GM18498 (cell line): ENCODE data around the gene ANO9.
"Not testable (repeated sequence)": the region's sequence is repeated elsewhere in the genome, so short reads cannot be mapped to it uniquely, and the experiment has no call there.

Source experiments
- ATAC-seq: cut with Tn5 transposase; IDR thresholded peaks from one replicate; pipeline ENCODE4 v1.9.1; 2021; ENCODE audit warnings: mild to moderate bottlenecking, moderate library complexity; ENCODE audit not compliant: unreplicated experiment

Gene ANO9

DNA sequence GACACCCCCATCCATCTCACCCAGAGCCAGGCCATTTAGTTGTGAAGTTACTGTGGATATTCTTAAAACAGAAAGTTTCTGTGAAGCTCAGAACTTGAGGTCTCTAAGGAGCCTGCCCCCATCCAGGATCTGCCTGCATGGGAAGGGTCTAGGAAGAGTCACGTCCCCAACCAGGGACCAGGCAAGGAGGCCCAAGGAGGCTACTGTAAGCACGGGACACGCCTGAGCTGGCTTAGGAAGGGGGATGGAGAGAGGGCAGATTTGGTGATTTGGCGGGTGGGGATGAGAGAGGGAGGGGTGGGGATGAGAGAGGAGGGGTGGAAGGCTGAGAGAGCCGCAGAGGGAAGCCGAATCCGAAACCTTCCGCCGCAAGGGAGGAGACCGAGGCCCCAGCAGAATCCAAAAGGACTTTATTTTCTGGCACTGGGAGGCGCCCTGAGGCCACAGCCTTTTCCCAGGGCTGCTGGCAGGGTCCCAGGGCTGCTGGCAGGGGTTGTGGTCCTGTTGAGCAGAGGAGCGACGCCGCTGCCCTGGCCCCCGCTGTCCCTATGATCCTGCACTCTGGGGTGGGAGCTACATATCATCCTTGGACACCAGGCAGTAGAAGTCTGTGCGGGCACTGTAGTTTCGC is 36.4 kb downstream of the ANO9 start:
- ATAC-seq, result no peak

- ATAC-seq, result no peak
Measured at GRCh38 chr11:404551-405264, 37.1 kb downstream of the ANO9 start.

- no peak for ATAC-seq
Measured at GRCh38 chr11:403761-404431, 37.9 kb downstream of the ANO9 start.

DNA sequence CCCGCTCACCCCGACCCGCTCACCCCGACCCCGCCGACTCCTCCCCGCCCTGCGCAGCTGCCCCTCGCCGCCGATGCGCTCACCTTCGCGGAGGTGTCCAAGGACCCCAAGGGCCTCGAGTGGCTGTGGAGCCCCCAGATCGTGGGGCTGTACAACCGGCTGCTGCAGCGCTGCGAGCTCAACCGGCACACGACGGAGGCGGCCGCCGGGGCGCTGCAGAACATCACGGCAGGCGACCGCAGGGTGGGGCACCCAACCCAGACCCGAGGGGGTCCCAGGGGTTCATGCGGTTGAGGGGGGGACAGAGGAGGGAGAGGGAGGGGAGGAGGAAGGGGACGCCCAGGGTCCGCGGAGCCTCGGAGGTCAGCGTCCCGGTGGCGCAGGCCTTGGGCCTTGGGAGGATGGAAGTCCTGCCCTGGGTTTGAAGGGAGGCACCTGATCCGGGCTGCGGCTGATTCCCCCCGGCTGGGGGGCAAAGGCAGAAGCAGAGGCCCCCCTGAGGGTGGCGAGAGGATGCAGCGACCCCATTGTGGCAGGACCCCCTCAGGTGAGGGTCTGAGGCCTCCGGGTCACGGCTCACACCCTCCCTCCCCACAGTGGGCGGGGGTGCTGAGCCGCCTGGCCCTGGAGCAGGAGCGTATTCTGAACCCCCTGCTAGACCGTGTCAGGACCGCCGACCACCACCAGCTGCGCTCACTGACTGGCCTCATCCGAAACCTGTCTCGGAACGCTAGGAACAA is 38.6 kb downstream of the ANO9 start:
- ATAC-seq, result no peak

- ATAC-seq, result not testable (repeated sequence)
Measured at GRCh38 chr11:401196-401595, 40.6 kb downstream of the ANO9 start.

DNA sequence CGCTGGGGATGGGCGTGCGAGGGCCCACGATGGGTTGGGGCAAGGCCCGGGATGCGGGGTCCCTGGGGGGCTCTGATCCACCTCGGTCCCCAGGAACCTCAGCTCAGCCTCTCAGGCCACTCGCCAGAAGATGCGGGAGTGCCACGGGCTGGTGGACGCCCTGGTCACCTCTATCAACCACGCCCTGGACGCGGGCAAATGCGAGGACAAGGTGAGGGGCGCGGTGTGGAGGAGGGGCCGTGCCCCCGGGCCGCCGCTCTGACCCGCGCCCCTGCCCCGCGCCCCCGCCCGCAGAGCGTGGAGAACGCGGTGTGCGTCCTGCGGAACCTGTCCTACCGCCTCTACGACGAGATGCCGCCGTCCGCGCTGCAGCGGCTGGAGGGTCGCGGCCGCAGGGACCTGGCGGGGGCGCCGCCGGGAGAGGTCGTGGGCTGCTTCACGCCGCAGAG is 41.5 kb downstream of the ANO9 start:
- no peak for ATAC-seq

DNA sequence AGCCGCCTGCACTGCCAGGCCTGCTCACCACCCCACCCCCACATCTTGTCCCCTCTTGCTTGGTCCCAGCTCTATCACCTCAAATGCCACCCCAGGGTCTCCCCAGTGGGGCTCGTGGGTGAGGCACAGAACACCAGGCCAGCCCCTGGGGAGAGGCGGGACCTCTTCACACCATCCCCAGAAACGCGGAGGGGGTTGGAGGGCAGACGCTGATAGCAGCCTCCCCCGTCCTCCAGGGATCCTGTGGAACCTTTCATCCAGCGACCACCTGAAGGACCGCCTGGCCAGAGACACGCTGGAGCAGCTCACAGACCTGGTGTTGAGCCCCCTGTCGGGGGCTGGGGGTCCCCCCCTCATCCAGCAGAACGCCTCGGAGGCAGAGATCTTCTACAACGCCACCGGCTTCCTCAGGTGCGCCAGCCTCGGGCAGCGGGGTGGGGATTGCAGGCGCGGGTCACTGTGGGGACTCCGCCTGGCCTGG is 42.0 kb downstream of the ANO9 start:
- no peak for ATAC-seq

DNA sequence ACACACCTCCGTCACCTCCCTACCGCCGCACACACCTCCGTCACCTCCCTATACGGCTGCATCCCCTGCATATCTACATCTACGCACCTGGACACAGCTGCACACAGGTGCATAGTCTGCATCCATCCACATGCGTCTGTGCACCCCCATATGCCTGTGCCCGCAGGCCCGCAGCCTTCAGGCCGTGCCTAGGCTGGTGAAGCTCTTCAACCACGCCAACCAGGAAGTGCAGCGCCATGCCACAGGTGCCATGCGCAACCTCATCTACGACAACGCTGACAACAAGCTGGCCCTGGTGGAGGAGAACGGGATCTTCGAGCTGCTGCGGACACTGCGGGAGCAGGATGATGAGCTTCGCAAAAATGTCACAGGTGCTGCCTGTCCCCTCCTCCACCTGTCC is 43.0 kb downstream of the ANO9 start:
- ATAC-seq, result no peak

- peak; percentile 83 for ATAC-seq
Measured at GRCh38 chr11:396948-397548, 44.8 kb downstream of the ANO9 start.

- ATAC-seq, result peak; percentile 19
Measured at GRCh38 chr11:396511-396947, 45.3 kb downstream of the ANO9 start.

GRCh38 chr11:395866-396265 is 45.9 kb downstream of the ANO9 start:
- ATAC-seq, result no peak

DNA sequence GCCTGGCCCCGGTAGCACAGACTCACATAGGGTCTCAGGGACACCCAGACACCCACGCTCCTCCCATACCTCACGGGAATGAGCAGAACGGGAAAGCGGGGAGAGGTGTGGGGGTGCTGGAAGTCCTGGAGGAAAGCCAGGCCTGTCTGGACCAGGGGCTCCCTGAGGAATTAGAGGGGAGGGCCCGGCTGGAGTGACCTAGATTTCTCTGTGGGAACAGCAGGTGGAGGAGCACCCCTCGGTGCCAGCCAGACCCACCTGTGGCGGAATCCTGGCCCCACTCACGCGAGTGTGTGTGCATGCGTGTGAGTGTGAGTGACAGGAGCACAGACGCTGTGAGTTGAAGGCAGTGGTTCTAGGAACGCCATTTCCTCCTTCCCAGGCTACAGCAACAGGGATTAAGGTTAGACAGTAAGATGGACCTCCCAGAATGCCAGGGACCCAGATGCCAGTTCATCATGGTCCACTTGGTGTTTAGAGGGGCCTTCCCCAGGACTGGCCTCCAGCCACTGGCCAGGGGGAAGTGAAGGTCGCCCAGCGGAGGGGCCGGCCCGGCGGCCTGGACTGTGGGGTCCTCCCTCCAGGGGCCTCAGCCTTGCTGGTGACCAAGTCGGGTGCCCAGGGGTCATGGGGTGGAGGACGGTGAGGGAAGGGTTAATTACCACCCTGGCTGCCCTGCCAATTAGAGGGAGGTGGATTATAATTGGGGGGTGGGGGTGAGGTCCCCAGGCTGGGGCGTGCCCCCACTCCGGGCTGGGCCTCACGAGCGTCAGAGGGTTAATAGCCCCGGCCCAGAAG is 46.8 kb downstream of the ANO9 start:
- no peak for ATAC-seq

DNA sequence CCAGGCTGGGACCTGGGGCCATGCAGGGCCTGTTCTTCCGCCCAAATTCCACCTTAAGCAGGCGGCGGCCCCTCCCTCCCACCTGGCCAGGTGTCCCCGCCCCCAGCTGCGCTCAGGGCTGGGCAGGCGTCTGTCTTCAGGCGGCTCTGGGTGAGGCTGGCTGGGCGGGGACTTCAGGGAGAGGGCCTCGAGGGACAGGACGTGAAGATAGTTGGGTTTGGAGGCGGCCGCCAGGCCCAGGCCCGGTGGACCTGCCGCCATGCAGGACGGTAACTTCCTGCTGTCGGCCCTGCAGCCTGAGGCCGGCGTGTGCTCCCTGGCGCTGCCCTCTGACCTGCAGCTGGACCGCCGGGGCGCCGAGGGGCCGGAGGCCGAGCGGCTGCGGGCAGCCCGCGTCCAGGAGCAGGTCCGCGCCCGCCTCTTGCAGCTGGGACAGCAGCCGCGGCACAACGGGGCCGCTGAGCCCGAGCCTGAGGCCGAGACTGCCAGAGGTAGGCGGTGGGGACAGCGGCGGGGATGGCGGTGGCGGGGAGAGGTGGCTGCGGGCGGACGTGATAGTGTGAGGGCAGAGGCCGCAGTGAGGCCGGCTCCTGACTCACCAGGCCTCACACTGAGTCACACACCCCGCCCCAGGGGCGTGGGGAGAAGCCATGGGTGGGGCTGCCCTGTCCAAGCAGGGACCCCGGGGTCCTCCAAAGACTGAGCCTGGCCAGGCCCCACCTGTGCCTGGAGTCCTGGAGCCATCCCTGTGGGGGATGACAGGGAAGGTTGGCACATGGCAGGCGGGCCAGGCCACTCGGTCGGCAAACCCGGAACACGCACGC is 47.6 kb downstream of the ANO9 start, which contains the start of gene PKP3:
PKP3 (plus strand) TSS at position 176 of the 824 bp plus-strand sequence; CDS start at position 260, 84 bp downstream.
- ATAC-seq, result no peak

DNA sequence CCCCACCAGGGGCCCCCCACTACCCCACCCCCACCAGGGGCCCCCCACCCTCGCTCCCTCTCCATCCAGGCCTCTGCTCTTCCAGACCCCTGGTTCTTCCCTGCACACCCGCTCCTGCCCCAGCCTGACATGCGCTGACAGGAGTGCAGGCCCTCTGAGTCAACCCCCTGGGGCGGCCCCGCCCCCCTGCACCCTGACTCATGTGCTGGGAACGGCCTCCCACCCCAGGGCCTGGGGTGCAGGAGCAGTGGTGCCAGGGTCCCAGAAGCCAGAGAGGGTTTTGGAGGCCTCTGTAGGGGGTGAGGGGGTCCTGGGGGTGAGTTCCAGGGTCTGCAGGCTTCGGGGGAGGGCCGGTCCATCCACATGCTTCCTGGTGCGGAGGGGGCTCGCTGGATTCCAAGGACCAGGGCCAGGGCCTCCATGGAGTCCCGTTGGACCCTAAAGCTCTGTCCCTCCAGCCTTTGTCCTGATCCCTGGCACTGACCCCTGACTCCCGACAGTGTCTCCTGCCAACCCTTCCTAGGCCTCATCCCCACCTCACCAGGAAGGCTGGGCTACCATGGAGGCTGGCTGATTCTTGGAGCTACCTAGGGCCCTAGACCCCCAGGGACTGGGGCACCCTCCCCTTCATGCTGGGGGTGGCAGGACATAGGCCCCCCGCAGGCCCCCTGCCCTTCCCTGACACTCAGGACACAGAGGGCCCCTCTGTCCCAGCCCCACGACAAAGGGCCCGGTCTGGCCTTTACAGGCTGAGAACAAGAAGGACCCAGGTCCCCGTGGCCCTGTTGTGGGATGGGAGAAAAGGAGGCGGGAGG is 48.4 kb downstream of the ANO9 start:
- ATAC-seq, result no peak

GRCh38 chr11:392102-392777 is 49.6 kb downstream of the ANO9 start:
- no peak for ATAC-seq

DNA sequence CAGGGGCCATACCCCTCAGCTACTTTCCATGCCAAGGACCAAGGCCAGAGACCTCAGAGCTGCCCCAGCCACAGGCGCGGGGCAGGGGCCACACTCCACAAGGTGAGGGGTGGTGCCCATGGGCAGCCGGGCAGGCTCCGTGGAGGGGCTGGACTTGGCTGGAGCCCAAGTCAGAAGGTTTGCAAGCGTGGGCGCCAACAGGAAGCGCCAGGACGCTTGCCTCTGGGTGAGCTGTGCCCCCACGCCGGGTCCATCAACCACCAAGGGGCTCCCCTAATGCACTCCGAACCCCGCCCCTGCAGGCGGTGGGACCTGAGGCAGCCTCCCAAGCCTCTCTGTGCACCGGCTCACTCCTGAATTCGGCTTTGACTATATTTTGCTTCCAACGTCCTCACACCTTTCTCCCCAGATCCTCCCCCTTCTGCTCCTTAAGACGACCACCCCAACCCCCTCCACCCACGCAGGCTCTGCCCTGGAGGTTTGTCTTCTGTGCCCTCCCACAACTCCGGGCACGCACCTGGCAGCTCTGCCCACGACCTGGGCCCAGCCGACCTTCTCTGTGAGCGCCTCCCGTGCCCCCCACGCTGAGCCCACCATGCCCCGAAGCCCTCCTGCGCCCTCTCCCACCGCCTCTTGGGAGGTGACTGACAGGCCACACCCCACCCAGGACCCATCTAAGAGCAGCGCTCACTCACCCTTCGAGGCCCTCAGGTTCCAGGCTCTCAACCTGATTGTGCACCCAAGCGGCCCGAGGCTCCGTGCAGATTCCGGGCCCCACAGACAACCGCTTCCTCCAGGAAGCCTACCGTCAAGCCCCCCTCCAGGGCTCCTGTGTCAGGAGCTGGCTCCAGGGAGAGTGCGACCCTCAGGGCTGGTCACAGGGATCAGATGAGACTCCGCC is 50.4 kb downstream of the ANO9 start:
- no peak for ATAC-seq

- ATAC-seq, result no peak
Measured at GRCh38 chr11:390175-390574, 51.6 kb downstream of the ANO9 start.
